Left ventricle myocardium inferior (tissue), 1 donor: ENCODE measurements around the gene FGF22. TPM values are rescaled to one million over a fixed set of nuclear protein-coding genes. Genes with fewer than 3 reads are reported as not detected.

Source experiments
- DNase-seq: peaks from one replicate; pipeline ENCODE4 v3.0.0-alpha.2; 2020
- H3K27ac ChIP-seq: fragments of 200-600 bp; replicated peaks from 2 replicates; pipeline ENCODE4 v1.8.0; 2021
- H3K27me3 ChIP-seq: fragments of 200-600 bp; 2 replicates; pipeline ENCODE4 v1.8.0; 2021; ENCODE audit warnings: low read depth
- H3K36me3 ChIP-seq: fragments of 200-600 bp; 2 replicates; pipeline ENCODE4 v1.8.0; 2021
- H3K4me1 ChIP-seq: fragments of 200-600 bp; 2 replicates; pipeline ENCODE4 v1.8.0; 2021
- H3K4me3 ChIP-seq: fragments of 200-600 bp; 2 replicates; pipeline ENCODE4 v1.8.0; 2021; ENCODE audit warnings: mild to moderate bottlenecking, moderate library complexity
- H3K9me3 ChIP-seq: fragments of 200-600 bp; replicated peaks from 2 replicates; pipeline ENCODE4 v1.8.0; 2021
- intact Hi-C: fragments of 100-400 bp; cut with micrococcal nuclease; formaldehyde crosslinking; loops from one replicate; pipeline ENCODE4 v1.11.0; 2022
- total RNA-seq: library from RNA; stranded (reverse); fragmentation: NEBNext Ultra II Directional; extraction: Animal tissue kit (Norgen Biotek cat#: 25700); gene quantifications from one replicate; pipeline ENCODE4 v1.2.1, GENCODE V29; 2021
- TF ChIP-seq, protein P1 (sequence below): fragments of 200-600 bp; IDR thresholded peaks from 2 replicates; pipeline ENCODE4 v1.8.0; 2021; ENCODE audit warnings: antibody characterized with exemption, mild to moderate bottlenecking, borderline replicate concordance
- donor health status: DM: no; HTN: yes; CAD: no; lungs with severe emphysema.

FGF22 gene
- total RNA-seq, 1 donor from 2014 or later, result not detected

DNA sequence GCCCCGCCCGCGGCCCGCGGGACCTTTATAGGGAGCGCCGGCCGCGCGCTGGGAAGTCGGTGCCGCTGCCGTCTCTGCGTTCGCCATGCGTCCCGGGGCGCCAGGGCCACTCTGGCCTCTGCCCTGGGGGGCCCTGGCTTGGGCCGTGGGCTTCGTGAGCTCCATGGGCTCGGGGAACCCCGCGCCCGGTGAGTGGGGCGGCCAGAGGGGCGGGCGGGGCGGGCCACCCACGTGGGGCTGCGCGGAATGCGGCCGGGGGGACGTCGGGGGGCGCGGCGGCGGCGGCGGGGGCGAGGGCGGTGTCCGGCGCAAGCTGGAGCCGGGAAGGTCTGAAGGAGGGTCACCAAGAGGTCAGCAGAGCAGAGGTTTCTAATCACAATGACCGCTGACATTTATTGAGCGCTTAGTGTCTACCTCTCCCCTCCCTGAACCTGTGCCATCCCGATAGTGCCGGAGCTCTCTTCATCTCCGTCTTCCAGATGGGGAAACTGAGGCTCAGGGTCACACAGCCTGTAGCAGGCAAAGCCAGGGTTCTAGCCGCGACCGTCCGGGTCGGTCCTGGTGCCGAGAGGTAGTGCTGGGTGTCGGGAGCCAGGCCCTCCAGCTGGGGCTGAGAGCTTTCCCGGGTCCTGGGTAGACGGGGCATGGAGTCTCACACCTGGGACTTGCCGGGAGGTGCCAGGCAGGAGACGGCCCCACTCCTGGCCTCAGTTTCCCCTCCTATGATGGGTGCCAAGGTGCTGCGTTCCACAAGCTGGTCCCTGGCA lies 36.8 kb downstream of the FGF22 start, which contains the start of gene FSTL3:
FSTL3 (plus strand) TSS at position 54 of the 767 bp plus-strand sequence; CDS start at position 86, 32 bp downstream.
- H3K27ac ChIP-seq, result peak within 1 kb of the TSS; percentile 99
- TF ChIP-seq, protein P1, sequence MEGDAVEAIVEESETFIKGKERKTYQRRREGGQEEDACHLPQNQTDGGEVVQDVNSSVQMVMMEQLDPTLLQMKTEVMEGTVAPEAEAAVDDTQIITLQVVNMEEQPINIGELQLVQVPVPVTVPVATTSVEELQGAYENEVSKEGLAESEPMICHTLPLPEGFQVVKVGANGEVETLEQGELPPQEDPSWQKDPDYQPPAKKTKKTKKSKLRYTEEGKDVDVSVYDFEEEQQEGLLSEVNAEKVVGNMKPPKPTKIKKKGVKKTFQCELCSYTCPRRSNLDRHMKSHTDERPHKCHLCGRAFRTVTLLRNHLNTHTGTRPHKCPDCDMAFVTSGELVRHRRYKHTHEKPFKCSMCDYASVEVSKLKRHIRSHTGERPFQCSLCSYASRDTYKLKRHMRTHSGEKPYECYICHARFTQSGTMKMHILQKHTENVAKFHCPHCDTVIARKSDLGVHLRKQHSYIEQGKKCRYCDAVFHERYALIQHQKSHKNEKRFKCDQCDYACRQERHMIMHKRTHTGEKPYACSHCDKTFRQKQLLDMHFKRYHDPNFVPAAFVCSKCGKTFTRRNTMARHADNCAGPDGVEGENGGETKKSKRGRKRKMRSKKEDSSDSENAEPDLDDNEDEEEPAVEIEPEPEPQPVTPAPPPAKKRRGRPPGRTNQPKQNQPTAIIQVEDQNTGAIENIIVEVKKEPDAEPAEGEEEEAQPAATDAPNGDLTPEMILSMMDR, result no peak
- peak within 1 kb of the TSS; percentile 90 for H3K4me3 ChIP-seq
- intact Hi-C loops, result no loop called here
- no peaks in the 10 kb centered on the region for H3K36me3 ChIP-seq
- peaks cover 10% of the 10 kb centered on the region for H3K27me3 ChIP-seq
- DNase-seq, result no peak
- H3K4me1 ChIP-seq, result peaks cover 61% of the 10 kb centered on the region
- no peaks in the 10 kb centered on the region for H3K9me3 ChIP-seq

DNA sequence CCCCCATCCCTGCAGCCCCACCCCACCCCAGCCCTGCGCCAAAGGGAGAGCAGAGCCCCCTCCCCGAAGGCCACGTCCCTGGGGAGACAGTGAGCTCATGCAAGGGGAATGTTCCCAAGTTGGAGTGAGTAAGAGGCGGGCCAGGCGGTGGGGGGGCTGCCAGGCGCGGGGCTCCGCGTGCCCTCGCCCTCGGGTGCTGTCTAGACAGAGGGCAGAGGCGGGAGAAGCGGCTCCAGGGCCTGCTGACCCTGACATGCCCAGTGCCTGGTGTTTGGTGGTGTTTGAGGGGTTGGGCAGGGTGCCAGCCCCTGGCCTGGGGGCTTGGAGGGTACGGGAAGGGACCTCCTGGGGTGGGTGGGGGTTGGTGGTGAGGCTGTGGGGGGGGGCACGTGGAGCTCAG lies 37.5 kb downstream of the FGF22 start:
- TF ChIP-seq, protein P1, result no peak
- intact Hi-C loops, result no loop called here
- Histone ChIP-seq H3K27ac (peak overlapping the region; percentile 99), H3K27me3 (peaks cover 10% of the 10 kb centered on the region), H3K9me3 (no peaks in the 10 kb centered on the region), H3K4me1 (peaks cover 61% of the 10 kb centered on the region), H3K4me3 (peak overlapping the region; percentile 90), H3K36me3 (no peaks in the 10 kb centered on the region)
- DNase-seq, result peak; percentile 78

DNA sequence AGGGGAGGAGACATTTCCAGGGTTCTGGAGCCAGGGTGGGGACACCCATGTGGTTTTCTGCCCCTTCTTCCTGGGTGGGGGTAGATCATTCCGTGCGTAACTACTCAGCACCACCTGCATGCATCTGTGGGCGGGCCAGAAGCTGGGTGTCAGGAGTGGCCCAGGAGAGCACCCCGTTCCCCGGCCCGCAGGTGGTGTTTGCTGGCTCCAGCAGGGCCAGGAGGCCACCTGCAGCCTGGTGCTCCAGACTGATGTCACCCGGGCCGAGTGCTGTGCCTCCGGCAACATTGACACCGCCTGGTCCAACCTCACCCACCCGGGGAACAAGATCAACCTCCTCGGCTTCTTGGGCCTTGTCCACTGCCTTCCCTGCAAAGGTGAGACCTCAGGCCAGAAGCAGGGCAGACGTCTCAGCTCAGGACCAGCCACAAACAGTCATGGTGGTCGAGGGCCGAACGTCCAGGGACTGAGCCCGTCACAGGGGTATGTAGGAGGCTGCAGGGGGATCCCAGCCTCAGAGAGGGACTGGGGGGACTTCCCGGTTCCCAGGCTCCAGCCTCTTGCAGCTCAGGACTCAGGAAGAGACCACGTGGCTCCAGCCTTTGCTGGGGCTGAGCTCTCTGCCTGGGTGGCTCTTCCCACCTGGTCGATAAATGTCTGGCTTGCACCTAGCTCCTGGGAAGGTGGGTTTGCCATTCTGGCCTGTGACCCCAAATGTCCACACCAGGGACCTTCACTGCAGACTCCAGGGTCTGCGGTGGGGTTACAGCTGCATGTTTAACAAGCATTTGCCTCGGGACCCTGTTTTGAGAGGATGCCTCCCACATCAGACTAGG lies 38.1 kb downstream of the FGF22 start:
- DNase-seq, result no peak
- Histone ChIP-seq H3K27me3 (peaks cover 10% of the 10 kb centered on the region), H3K36me3 (no peaks in the 10 kb centered on the region), H3K9me3 (no peaks in the 10 kb centered on the region), H3K27ac (peak overlapping the region; percentile 99), H3K4me3 (peak overlapping the region; percentile 90), H3K4me1 (peaks cover 61% of the 10 kb centered on the region)
- TF ChIP-seq, protein P1, result no peak
- intact Hi-C loops, result no loop called here

DNA sequence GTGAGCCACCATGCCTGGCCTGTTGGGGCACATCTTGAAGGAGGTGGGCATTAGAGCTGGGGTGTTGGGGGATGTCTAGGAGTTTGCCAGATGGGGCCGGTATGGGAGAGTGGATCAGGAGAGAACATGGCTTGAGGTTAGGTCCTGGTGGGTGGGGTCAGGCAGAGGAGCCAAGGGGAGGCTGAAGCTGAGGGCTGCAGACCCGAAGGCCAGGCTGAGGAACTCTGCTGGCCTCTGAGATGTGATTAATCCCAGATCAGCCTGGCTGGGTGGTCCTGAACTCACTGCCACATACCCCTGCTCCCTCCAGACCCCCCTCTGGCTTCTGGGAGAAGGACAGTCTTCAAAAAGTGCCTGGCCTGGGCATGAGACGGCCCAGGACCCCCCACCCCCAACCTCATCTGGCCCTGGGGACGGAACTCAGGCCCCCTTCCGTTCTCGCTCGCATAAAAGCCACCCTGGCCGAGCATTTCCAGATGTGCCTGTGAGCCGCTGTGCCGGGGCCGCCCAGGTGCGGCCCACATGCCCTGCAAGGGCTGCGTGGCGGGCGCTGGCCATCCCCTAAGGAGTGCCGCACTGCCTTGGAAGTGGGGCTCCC lies 39.2 kb downstream of the FGF22 start:
- no peaks in the 10 kb centered on the region for H3K36me3 ChIP-seq
- peak overlapping the region; percentile 90 for H3K4me3 ChIP-seq
- no peak for DNase-seq
- H3K27ac ChIP-seq, result peak overlapping the region; percentile 99
- peaks cover 10% of the 10 kb centered on the region for H3K27me3 ChIP-seq
- TF ChIP-seq, protein P1, result no peak
- H3K4me1 ChIP-seq, result peaks cover 61% of the 10 kb centered on the region
- H3K9me3 ChIP-seq, result no peaks in the 10 kb centered on the region
- intact Hi-C loops, result no loop called here
